HepG2 (cell line): ENCODE measurements around the gene CASZ1. TPM values are rescaled to one million over a fixed set of nuclear protein-coding genes. Genes with fewer than 3 reads are reported as not detected.

Experiments used
- ATAC-seq: fragments of 200-7000 bp; cut with Tn5 transposase; 3 replicates; pipeline ENCODE4 v1.9.1; 2020; ENCODE audit warnings: mild to moderate bottlenecking, moderate library complexity
- BruUV-seq: library from RNA; stranded (reverse); fragments of 400-500 nt; replicated peaks from 2 replicates; lab custom pipeline; 2021; lab: Mats Ljungman, UMichigan
- CTCF ChIA-PET: fragments of 300-600 bp; formaldehyde crosslinking; extraction: SDS; loops from one replicate; lab custom pipeline; 2021; ENCODE audit warnings: low total read pairs, inconsistent platforms, low intra/inter-chr PET ratio; lab: Yijun Ruan, JAX
- POLR2A ChIA-PET: fragments of 350-600 bp; sonication (Branson Sonifier 250); formaldehyde crosslinking; loops from one replicate; lab custom pipeline; 2020; ENCODE audit warnings: antibody characterized with exemption, inconsistent platforms; lab: Yijun Ruan, JAX
- DNase-seq: peaks from one replicate; pipeline ENCODE4 v3.0.0-alpha.2; 2015; ENCODE audit warnings: low spot score
- FAIRE-seq: peaks from 3 replicates; lab custom pipeline; 2011; peaks lifted over from hg19 to GRCh38; lab: Jason Lieb, UNC
- H2AFZ ChIP-seq: one replicate; pipeline ENCODE4 v1.6.1; 2011; ENCODE audit warnings: low read length, inconsistent platforms
- H3K27ac ChIP-seq: fragments of 300-600 bp; 3 replicates; pipeline ENCODE4 v1.8.0; 2011; ENCODE audit warnings: mixed run types, mild to moderate bottlenecking, mixed read lengths, low read length, inconsistent platforms; ENCODE audit not compliant: insufficient read depth; ENCODE audit errors: extremely low read length
- H3K27me3 ChIP-seq, 2 experiments: fragments of 200-600 bp in 1 of 2; 2 replicates in 1 of 2; 3 replicates in 1 of 2; pipeline versions ENCODE4 v1.6.0 to v1.8.0; 2011; ENCODE audit warnings: low read length in 2 of 2, mild to moderate bottlenecking in 2 of 2, moderate library complexity in 2 of 2, inconsistent platforms in 1 of 2; ENCODE audit not compliant: insufficient read depth in 2 of 2, control insufficient read depth in 1 of 2
- H3K36me3 ChIP-seq, 2 experiments: fragments of 200-600 bp in 1 of 2; replicated peaks in 1 of 2; 2 replicates in 1 of 2; 3 replicates in 1 of 2; pipeline versions ENCODE4 v1.5.1 to v1.8.0; 2011; ENCODE audit warnings: low read length in 2 of 2, inconsistent platforms in 1 of 2; ENCODE audit not compliant: insufficient read depth in 2 of 2, control insufficient read depth in 1 of 2
- H3K4me1 ChIP-seq: 2 replicates; pipeline ENCODE4 v1.5.1; 2012; ENCODE audit warnings: low read length, inconsistent platforms; ENCODE audit not compliant: insufficient read depth
- H3K4me2 ChIP-seq: 2 replicates; pipeline ENCODE4 v1.6.0; 2011; ENCODE audit warnings: low read depth, low read length, inconsistent platforms
- H3K4me3 ChIP-seq, 3 experiments: fragments of 200-600 bp in 1 of 3; sonication (generic), shearing (Covaris generic) in 1 of 3; replicated peaks in 1 of 3; 2 replicates each; pipeline ENCODE4 v1.5.1; 2011 to 2016; ENCODE audit warnings: low read length in 3 of 3, inconsistent platforms in 2 of 3, low read depth in 2 of 3, mild to moderate bottlenecking in 2 of 3, control low read depth in 1 of 3, mixed read lengths in 1 of 3; ENCODE audit not compliant: insufficient read depth in 1 of 3
- H3K79me2 ChIP-seq: one replicate; pipeline ENCODE4 v1.6.1; 2011; ENCODE audit warnings: low read length, inconsistent platforms; ENCODE audit not compliant: insufficient read depth
- H3K9ac ChIP-seq: 2 replicates; pipeline ENCODE4 v1.6.0; 2011; ENCODE audit warnings: mild to moderate bottlenecking, low read depth, low read length, inconsistent platforms; ENCODE audit not compliant: insufficient read depth
- H3K9me3 ChIP-seq: 2 replicates; pipeline ENCODE4 v1.5.1; 2012; ENCODE audit warnings: mild to moderate bottlenecking, low read length
- H4K20me1 ChIP-seq: 2 replicates; pipeline ENCODE4 v1.6.0; 2011; ENCODE audit warnings: inconsistent platforms, mild to moderate bottlenecking, low read length, moderate library complexity; ENCODE audit not compliant: insufficient read depth
- CEBPB ChIP-seq: IDR thresholded peaks from 2 replicates; pipeline ENCODE4 v1.6.1; 2011; ENCODE audit warnings: low read depth, low read length, improper control_type of control experiment, borderline replicate concordance
- CHD2 ChIP-seq: IDR thresholded peaks from 2 replicates; pipeline ENCODE4 v1.6.1; 2011; ENCODE audit warnings: low read depth, low read length, improper control_type of control experiment
- CHD4 ChIP-seq: fragments of 200-600 bp; sonication (generic); IDR thresholded peaks from 2 replicates; pipeline ENCODE4 v1.7.0; 2017; ENCODE audit warnings: mild to moderate bottlenecking, low read length, borderline replicate concordance
- FOSL2 ChIP-seq: sonication (generic); formaldehyde crosslinking; IDR thresholded peaks from 2 replicates; pipeline ENCODE4 v1.4.0; 2020; ENCODE audit warnings: missing genetic modification reagents
- HNRNPH1 ChIP-seq: fragments of 200-400 bp; formaldehyde crosslinking; optimal IDR thresholded peaks from 2 replicates; pipeline ENCODE3; 2017; ENCODE audit warnings: mild to moderate bottlenecking, low read depth, low read length
- SMARCE1 ChIP-seq: fragments of 450-650 bp; IDR thresholded peaks from 2 replicates; pipeline ENCODE4 v1.6.1; 2017; ENCODE audit warnings: borderline replicate concordance
- SNAI1 ChIP-seq: sonication (generic); formaldehyde crosslinking; IDR thresholded peaks from 2 replicates; pipeline ENCODE4 v1.5.0; 2020; ENCODE audit warnings: mild to moderate bottlenecking, missing genetic modification reagents, borderline replicate concordance
- TEAD3 ChIP-seq: optimal IDR thresholded peaks from 2 replicates; pipeline ENCODE3; 2016; ENCODE audit warnings: borderline replicate concordance
- ZNF121 ChIP-seq: sonication (generic); formaldehyde crosslinking; IDR thresholded peaks from 2 replicates; pipeline ENCODE4 v1.5.0; 2020; ENCODE audit warnings: mild to moderate bottlenecking, missing genetic modification reagents
- ZNF441 ChIP-seq: sonication (generic); formaldehyde crosslinking; IDR thresholded peaks from 2 replicates; pipeline ENCODE4 v1.7.0; 2021; ENCODE audit warnings: missing genetic modification reagents, borderline replicate concordance
- ZNF546 ChIP-seq: sonication (generic); formaldehyde crosslinking; conservative IDR thresholded peaks from 2 replicates; pipeline ENCODE4 v1.8.1; 2023; ENCODE audit warnings: mild to moderate bottlenecking, missing genetic modification reagents
- ZNF788 ChIP-seq: sonication (generic); formaldehyde crosslinking; IDR thresholded peaks from 2 replicates; pipeline ENCODE4 v1.5.0; 2020; ENCODE audit warnings: mild to moderate bottlenecking, missing genetic modification reagents, borderline replicate concordance
- WGBS: methylation state at CpG from one replicate; pipeline ENCODE4 v1.1.6; 2017; ENCODE audit warnings: low lambda C conversion rate; 5-methylcytosine and 5-hydroxymethylcytosine counted together
- in situ Hi-C: cut with HindIII; loops from 2 replicates; pipeline ENCODE4 v1.10.0; 2017; ENCODE audit warnings: low pct_unique_long_range_greater_than_20kb; ENCODE audit not compliant: extremely low pct_ligation_motif_present
- intact Hi-C: fragments of 100-400 bp; cut with micrococcal nuclease; formaldehyde crosslinking; loops from one replicate; pipeline ENCODE4 v1.10.0; 2022; ENCODE audit not compliant: unreplicated experiment
- polyA plus RNA-seq, 8 experiments: library from polyadenylated mRNA; depleted of rRNA in 3 of 8; stranded (reverse) in 7 of 8; unstranded in 1 of 8; fragments of >200 nt; fragmentation: Illumina TruSeq in 4 of 8; extraction: Trizol in 4 of 8; gene quantifications; 2 replicates each; pipeline versions ENCODE4 v1.2.1 to v1.2.3, GENCODE V29; 2011 to 2016; ENCODE audit warnings: low read depth in 4 of 8, missing spikeins in 1 of 8, mixed read lengths in 1 of 8; ENCODE audit not compliant: insufficient read depth in 1 of 8
- total RNA-seq, 5 experiments: library from RNA; depleted of rRNA; stranded (reverse); fragments of >200 nt; fragmentation: Illumina TruSeq; extraction: Trizol; gene quantifications; 2 replicates each; pipeline ENCODE4 v1.2.3, GENCODE V29; 2016; ENCODE audit warnings: low read depth in 1 of 5
- TF ChIP-seq, protein P1 (sequence below): sonication (generic); formaldehyde crosslinking; IDR thresholded peaks from 2 replicates; pipeline ENCODE4 v1.4.0; 2020; ENCODE audit warnings: missing genetic modification reagents, low read depth, mild to moderate bottlenecking, borderline replicate concordance

The CASZ1 gene
- total and polyA plus RNA-seq, 2 of the 13 experiments (the other 11 are each of a cell fraction or from before 2014, with no cell fraction given): 1.9 to 3.7 TPM

GRCh38 chr1:10733474-10734366 is 62.7 kb downstream of the CASZ1 start (continued):
- TF ChIP-seq ZNF788 (CRISPR knock-in tag): no peak
- no peak for TF ChIP-seq SNAI1 (CRISPR knock-in tag)
- TF ChIP-seq SMARCE1: no peak
- no peak for TF ChIP-seq ZNF546 (CRISPR knock-in tag)

DNA sequence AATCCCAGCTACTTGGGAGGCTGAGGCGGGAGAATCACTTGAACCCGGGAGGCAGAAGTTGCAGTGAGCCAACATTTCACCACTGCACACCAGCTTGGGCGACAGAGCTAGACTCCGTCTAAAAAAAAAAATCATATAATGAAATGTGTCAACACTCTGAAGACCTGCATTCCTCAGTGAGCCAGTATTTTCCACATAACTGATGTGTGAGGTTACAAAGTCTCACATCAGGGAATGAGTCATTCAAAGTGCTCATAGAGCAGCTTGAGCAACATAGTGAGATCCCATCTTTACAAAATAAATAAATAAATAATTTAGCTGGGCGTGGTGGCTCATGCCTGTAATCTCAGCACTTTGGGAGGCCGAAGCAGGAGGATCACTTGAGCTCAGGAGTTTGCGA is 65.5 kb downstream of the CASZ1 start:
- POLR2A ChIA-PET: interaction anchor here (0.6 to 1.5 kb wide), 2 partner anchors 20 to 258 kb away, joined by 3 to 4 read pairs; partner anchors contain the start of gene DFFA
- Histone ChIP-seq H4K20me1 (no peaks in the 10 kb centered on the region), H3K27me3 (peaks cover 1 to 17% of the 10 kb centered on the region in 2 experiments; a peak in 4 of 5 replicates), H3K27ac (no peak overlapping the region), H3K4me3 (no peak overlapping the region), H2AFZ (no peak overlapping the region), H3K36me3 (no peaks in the 10 kb centered on the region), H3K9me3 (no peaks in the 10 kb centered on the region), H3K4me2 (no peak overlapping the region), H3K4me1 (peaks cover 6% of the 10 kb centered on the region; the same call in 1 of the 2 replicates), H3K79me2 (no peaks in the 10 kb centered on the region), H3K9ac (no peak overlapping the region)
- in situ Hi-C loops: no loop called here
- DNase-seq (peak; percentile 78), FAIRE-seq (no peak), ATAC-seq (peak; percentile 42; the same call in 1 of the 3 replicates)
- CTCF ChIA-PET: no interaction called here
- no TSS peak for BruUV-seq
- intact Hi-C loops: no loop called here
- TF ChIP-seq ZNF121 (CRISPR knock-in tag): peak; percentile 23; the same call in 1 of the 2 replicates
- peak; percentile 86 for TF ChIP-seq FOSL2 (CRISPR knock-in tag)
- TF ChIP-seq ZNF441 (CRISPR knock-in tag): peak; percentile 96
- TF ChIP-seq CHD4: no peak
- TF ChIP-seq, protein P1, sequence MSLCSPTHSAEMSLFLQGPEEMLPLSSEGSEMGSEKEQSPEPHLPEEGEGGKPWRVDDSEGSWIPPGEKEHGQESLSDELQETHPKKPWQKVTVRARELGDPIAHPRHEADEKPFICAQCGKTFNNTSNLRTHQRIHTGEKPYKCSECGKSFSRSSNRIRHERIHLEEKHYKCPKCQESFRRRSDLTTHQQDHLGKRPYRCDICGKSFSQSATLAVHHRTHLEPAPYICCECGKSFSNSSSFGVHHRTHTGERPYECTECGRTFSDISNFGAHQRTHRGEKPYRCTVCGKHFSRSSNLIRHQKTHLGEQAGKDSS (CRISPR knock-in tag): peak; percentile 93
- TF ChIP-seq CHD2: no peak
- peak; percentile 14; the same call in 1 of the 2 replicates for TF ChIP-seq CEBPB
- TF ChIP-seq HNRNPH1: no peak
- peak; percentile 24 for TF ChIP-seq TEAD3 (CRISPR knock-in tag)
- WGBS: 7% methylated on average over 7 of the region's 7 CpGs
